ENCODE results near the gene RABEPK. TPM values are rescaled to one million over a fixed set of nuclear protein-coding genes. Genes with fewer than 3 reads are reported as not detected.
"Not testable (repeated sequence)": the region's sequence is repeated elsewhere in the genome, so short reads cannot be mapped to it uniquely, and the experiment has no call there.

Gene RABEPK
- total and polyA plus RNA-seq, 12 donors, result 11.0 to 27.3 (median 17.0) TPM

DNA sequence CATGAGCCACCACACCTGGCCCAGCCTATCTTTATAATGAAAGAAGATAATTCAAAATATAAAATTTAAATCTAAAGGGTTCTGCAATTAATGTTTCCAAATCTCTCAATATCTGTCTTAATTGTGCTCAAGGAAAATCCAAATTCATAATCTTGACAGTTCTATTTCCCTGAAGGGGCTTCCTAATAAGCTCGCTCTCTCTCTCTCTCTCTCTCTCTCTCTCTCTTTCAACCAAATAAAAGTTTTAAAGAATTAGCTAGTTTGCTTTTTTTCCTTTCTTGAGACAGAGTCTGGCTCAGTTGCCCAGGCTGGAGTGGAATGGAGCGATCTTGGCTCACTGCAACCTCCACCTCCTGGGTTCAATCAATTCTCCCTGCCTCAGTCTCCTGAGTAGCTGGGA, 43.8 kb upstream of the RABEPK start:
- H3K4me1 ChIP-seq (replicated peaks in 1 of 2), result peaks cover 0 to 10% of the 10 kb centered on the region in 2 donors
- DNase-seq, result no peak
- H3K27ac ChIP-seq, result no peak overlapping the region
- intact Hi-C loops (cut with DNase I), result no loop called here
- TF ChIP-seq POLR2A (IDR thresholded peaks at IDR 0.05), result no peak
- TF ChIP-seq, protein P1, sequence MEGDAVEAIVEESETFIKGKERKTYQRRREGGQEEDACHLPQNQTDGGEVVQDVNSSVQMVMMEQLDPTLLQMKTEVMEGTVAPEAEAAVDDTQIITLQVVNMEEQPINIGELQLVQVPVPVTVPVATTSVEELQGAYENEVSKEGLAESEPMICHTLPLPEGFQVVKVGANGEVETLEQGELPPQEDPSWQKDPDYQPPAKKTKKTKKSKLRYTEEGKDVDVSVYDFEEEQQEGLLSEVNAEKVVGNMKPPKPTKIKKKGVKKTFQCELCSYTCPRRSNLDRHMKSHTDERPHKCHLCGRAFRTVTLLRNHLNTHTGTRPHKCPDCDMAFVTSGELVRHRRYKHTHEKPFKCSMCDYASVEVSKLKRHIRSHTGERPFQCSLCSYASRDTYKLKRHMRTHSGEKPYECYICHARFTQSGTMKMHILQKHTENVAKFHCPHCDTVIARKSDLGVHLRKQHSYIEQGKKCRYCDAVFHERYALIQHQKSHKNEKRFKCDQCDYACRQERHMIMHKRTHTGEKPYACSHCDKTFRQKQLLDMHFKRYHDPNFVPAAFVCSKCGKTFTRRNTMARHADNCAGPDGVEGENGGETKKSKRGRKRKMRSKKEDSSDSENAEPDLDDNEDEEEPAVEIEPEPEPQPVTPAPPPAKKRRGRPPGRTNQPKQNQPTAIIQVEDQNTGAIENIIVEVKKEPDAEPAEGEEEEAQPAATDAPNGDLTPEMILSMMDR (IDR thresholded peaks at IDR 0.05), result no peak
- H3K9me3 ChIP-seq (replicated peaks in 1 of 3), result no peaks in the 10 kb centered on the region
- no peaks in the 10 kb centered on the region for H3K27me3 ChIP-seq
- no peak overlapping the region for H3K4me3 ChIP-seq
- WGBS, 4 donors, result 84 to 100% (median 96%) methylated on average over 2 of the region's 2 CpGs
- H3K36me3 ChIP-seq (replicated peaks in 1 of 2), result peaks cover 0 to 35% of the 10 kb centered on the region in 2 donors

DNA sequence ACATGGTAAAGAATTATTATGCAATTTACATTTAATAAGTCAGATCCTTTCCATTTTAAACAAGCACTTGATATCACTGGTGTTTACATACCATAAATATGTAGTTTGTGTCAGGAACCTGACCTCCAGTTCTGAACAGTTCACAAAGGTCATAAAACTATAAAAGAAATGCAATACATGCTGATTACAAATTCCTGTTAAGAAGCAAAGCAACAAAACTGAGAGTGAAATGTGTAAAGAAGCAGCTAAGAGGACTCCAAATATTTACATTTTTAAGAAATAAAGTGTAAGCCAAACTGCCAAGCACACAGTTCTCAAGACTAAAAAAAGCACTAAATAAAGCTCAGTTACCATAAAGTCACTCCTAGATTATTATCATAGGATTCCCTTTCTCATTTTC, 39.6 kb upstream of the RABEPK start:
- Histone ChIP-seq H3K36me3 (replicated peaks in 1 of 2) (peaks cover 0 to 8% of the 10 kb centered on the region in 2 donors), H3K27ac (no peak overlapping the region), H3K4me3 (no peak overlapping the region), H3K9me3 (replicated peaks in 1 of 3) (no peaks in the 10 kb centered on the region), H3K4me1 (replicated peaks in 1 of 2) (peaks cover 0 to 15% of the 10 kb centered on the region in 2 donors), H3K27me3 (no peaks in the 10 kb centered on the region)
- DNase-seq, result no peak
- intact Hi-C loops (cut with DNase I), result no loop called here
- TF ChIP-seq, protein P1 (IDR thresholded peaks at IDR 0.05), result no peak

- peaks cover 0 to 19% of the 10 kb centered on the region in 2 donors for H3K4me1 ChIP-seq (replicated peaks in 1 of 2)
- DNase-seq, result peak in 3 of 7 donors; percentile 28 to 38 (median 34)
- H3K4me3 ChIP-seq, result no peak overlapping the region
- TF ChIP-seq, protein P1 (IDR thresholded peaks at IDR 0.05), result no peak
- TF ChIP-seq POLR2A (IDR thresholded peaks at IDR 0.05), result no peak
- H3K27ac ChIP-seq, result peak overlapping the region in 1 of 5 donors; percentile 51
- intact Hi-C loops (cut with DNase I), result no loop called here
- WGBS, 4 donors, result 65 to 78% (median 73%) methylated on average over 3 of the region's 3 CpGs
- no peaks in the 10 kb centered on the region for H3K27me3 ChIP-seq
- H3K36me3 ChIP-seq (replicated peaks in 1 of 2), result peaks cover 0 to 8% of the 10 kb centered on the region in 2 donors
- no peaks in the 10 kb centered on the region for H3K9me3 ChIP-seq (replicated peaks in 1 of 3)
Observed at GRCh38 chr9:125161284-125161918, 38.9 kb upstream of the RABEPK start.

- H3K9me3 ChIP-seq (replicated peaks in 1 of 3); H3K27me3 ChIP-seq; H3K4me3 ChIP-seq; intact Hi-C loops (cut with DNase I); H3K36me3 ChIP-seq (replicated peaks in 1 of 2); H3K27ac ChIP-seq; DNase-seq: not testable (repeated sequence)
- H3K4me1 ChIP-seq (replicated peaks in 1 of 2), result peaks cover 0 to 23% of the 10 kb centered on the region in 2 donors
- 80 to 88% (median 84%) methylated on average over 6 of the region's 6 CpGs for WGBS, 4 donors
Observed at GRCh38 chr9:125162891-125163290, 37.5 kb upstream of the RABEPK start.

DNA sequence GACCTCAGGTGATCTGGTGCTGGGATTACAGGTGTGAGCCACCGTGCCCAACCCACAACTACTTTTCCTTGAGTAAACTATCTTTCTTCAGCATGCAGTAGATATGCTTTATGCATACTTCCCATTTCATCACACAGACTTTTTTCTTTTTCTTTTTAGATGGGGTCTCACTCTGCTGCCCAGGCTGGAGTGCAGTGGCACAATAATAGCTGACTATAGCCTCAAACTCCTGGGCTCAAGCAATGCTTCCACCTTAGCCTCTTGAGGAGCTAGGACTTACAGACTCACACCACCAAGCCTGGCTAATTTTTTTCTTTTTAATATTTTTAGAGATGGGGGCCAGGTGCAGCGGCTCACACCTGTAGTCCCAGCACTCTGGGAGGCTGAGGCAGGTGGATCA, 33.6 kb upstream of the RABEPK start:
- H3K27ac ChIP-seq, result peak overlapping the region in 2 of 5 donors; percentile 30 to 52
- no peak for DNase-seq
- H3K36me3 ChIP-seq (replicated peaks in 1 of 2), result peaks cover 0 to 17% of the 10 kb centered on the region in 2 donors
- WGBS, 4 donors, result 80 to 97% (median 93%) methylated on average over 2 of the region's 2 CpGs
- no peaks in the 10 kb centered on the region for H3K9me3 ChIP-seq (replicated peaks in 1 of 3)
- intact Hi-C loops (cut with DNase I), result no loop called here
- H3K27me3 ChIP-seq, result no peaks in the 10 kb centered on the region
- no peak overlapping the region for H3K4me3 ChIP-seq
- H3K4me1 ChIP-seq (replicated peaks in 1 of 2), result peaks cover 0 to 11% of the 10 kb centered on the region in 2 donors
- no peak for TF ChIP-seq POLR2A (IDR thresholded peaks at IDR 0.05)
- TF ChIP-seq, protein P1 (IDR thresholded peaks at IDR 0.05), result no peak

Measured in adrenal gland (tissue), 12 donors.